Loucy (cell line): ENCODE results near the gene GLG1.

Source experiments
- CTCF ChIP-seq: fragments of 200-600 bp; sonication (generic); conservative IDR thresholded peaks from 2 replicates; pipeline ENCODE4 v1.5.1; 2014; ENCODE audit warnings: mild to moderate bottlenecking, antibody characterized with exemption, low read length
- EZH2phosphoT487 ChIP-seq: fragments of 200-600 bp; IDR thresholded peaks from 2 replicates; pipeline ENCODE4 v1.6.1; 2018; ENCODE audit warnings: antibody characterized with exemption, mild to moderate bottlenecking, moderate library complexity, borderline replicate concordance

GRCh38 chr16:74605332-74605731, 1.6 kb downstream of the GLG1 start:
- no peak for TF ChIP-seq CTCF
- no peak for TF ChIP-seq EZH2phosphoT487
